ENCODE data around the gene ZNF497. TPM values are rescaled to one million over a fixed set of nuclear protein-coding genes. Genes with fewer than 3 reads are reported as not detected.

The ZNF497 gene
- total and polyA plus RNA-seq, 2 of the 8 experiments (the other 6 are each of a cell fraction or from before 2014, with no cell fraction given), result 0.93 to 1.4 TPM

GRCh38 chr19:58395979-58396627, 33.6 kb upstream of the ZNF497 start (continued):
- TF ChIP-seq NANOG (IDR thresholded peaks at IDR 0.05; ENCODE audit: insufficient read depth, low read depth, low read length, poor library complexity, severe bottlenecking) (no peak), BRCA1 (IDR thresholded peaks at IDR 0.05; ENCODE audit: low read depth, low read length) (no peak), POU5F1 (IDR thresholded peaks at IDR 0.05; ENCODE audit: low read depth, low read length) (no peak), TAF7 (optimal IDR thresholded peaks at IDR 0.05; ENCODE audit: borderline replicate concordance, low read depth, low read length) (no peak), SP4 (IDR thresholded peaks at IDR 0.05; ENCODE audit: low read length) (no peak), BCL11A (IDR thresholded peaks at IDR 0.05; ENCODE audit: low read depth in 2 of 2, low read length in 2 of 2) (no peak), SRF (IDR thresholded peaks at IDR 0.05; ENCODE audit: low read depth, low read length) (no peak), EGR1 (IDR thresholded peaks at IDR 0.05; ENCODE audit: borderline replicate concordance, low read depth, low read length) (no peak), YY1 (IDR thresholded peaks at IDR 0.05; ENCODE audit: low read depth, low read length) (0 out of 2 replicates have a peak, but pooled peaks have one; percentile 59), TAF1 (IDR thresholded peaks at IDR 0.05; ENCODE audit: low read depth, low read length) (no peak), NRF1 (IDR thresholded peaks at IDR 0.05; ENCODE audit: low read depth, low read length) (no peak), FOSL1 (IDR thresholded peaks at IDR 0.05; ENCODE audit: insufficient read depth, low read depth, low read length) (no peak), SUZ12 (IDR thresholded peaks at IDR 0.05; ENCODE audit: low read length) (0 out of 2 replicates have a peak, but pooled peaks have one; percentile 28), SP2 (IDR thresholded peaks at IDR 0.05; ENCODE audit: low read length) (no peak), MAFK (IDR thresholded peaks at IDR 0.05; ENCODE audit: low read depth, low read length) (no peak), ATF3 (IDR thresholded peaks at IDR 0.05; ENCODE audit: insufficient read depth, low read depth, low read length) (no peak), MAX (IDR thresholded peaks at IDR 0.05) (peak; percentile 16; the same call in 1 of the 2 replicates), GTF2F1 (IDR thresholded peaks at IDR 0.05; ENCODE audit: borderline replicate concordance, low read depth, low read length) (no peak), SIRT6 (IDR thresholded peaks at IDR 0.05; ENCODE audit: low read length) (no peak)

All from H1 (cell line).